ENCODE measurements around the gene NXF1.
"Not testable (repeated sequence)": the region's sequence is repeated elsewhere in the genome, so short reads cannot be mapped to it uniquely, and the experiment has no call there.

DNA sequence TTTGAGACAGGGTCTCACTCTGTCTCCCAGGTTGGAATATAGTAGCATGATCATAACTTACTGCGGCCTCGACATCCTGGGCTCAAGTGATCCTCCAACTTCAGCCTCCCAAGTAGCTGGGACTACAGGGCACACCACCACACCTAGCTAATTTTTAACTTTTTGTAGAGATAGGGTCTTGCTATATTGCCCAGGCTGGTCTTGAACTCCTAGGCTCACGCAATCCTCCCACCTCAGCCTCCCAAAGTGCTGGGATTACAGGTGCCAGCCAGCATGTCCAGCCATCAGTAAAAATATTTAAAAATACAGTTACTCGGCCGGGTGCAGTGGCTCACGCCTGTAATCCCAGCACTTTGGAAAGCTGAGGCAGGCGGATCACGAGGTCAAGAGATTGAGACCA is 22.9 kb upstream of the NXF1 start:
- not testable (repeated sequence) for TF ChIP-seq GATA2 (CRISPR knock-in tag; IDR thresholded peaks at IDR 0.05); JUND (IDR thresholded peaks at IDR 0.05)

Measured in SK-N-SH (cell line).